Right lobe of liver (tissue), 4 donors: ENCODE measurements around the gene FILIP1.

Experiments used
- POLR2A ChIP-seq: fragments of 450-650 bp; IDR thresholded peaks from one replicate; pipeline ENCODE4 v1.6.1; 2017; ENCODE audit warnings: antibody characterized with exemption, mild to moderate bottlenecking
- TF ChIP-seq, protein P1 (sequence below), 4 donors: fragments of 200-600 bp in 3 of 4; fragments of 450-650 bp in 1 of 4; IDR thresholded peaks; one replicate each; pipeline versions ENCODE4 v1.5.1 to v1.8.0; 2016 to 2022; ENCODE audit warnings: antibody characterized with exemption in 4 of 4, mild to moderate bottlenecking in 2 of 4
- donor health status: DM: no; HTN: no; CAD: no.
- donor health status: DM: no; HTN: no; CAD: no.
- donor health status: DM: no; HTN: yes; CAD: no.

DNA sequence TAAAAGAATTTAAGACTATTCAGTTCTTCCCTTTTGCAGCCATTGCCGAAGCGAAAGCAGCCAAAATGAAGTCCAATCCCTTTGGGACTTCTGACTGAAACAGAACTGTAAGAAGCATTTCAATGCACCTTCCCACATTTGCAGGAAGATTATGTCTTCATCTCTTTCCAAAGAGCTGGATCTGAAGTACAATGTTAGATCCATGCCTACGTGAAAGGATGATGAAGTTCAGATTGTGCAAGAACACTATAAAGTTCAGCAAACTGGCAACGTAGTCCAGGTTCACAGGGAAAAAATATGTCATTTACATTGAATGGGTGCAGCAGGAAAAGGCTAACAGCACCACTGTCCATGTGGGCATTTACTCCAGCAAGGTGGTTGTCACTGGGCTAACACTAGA lies 6.0 kb upstream of the FILIP1 start:
- TF ChIP-seq, protein P1, sequence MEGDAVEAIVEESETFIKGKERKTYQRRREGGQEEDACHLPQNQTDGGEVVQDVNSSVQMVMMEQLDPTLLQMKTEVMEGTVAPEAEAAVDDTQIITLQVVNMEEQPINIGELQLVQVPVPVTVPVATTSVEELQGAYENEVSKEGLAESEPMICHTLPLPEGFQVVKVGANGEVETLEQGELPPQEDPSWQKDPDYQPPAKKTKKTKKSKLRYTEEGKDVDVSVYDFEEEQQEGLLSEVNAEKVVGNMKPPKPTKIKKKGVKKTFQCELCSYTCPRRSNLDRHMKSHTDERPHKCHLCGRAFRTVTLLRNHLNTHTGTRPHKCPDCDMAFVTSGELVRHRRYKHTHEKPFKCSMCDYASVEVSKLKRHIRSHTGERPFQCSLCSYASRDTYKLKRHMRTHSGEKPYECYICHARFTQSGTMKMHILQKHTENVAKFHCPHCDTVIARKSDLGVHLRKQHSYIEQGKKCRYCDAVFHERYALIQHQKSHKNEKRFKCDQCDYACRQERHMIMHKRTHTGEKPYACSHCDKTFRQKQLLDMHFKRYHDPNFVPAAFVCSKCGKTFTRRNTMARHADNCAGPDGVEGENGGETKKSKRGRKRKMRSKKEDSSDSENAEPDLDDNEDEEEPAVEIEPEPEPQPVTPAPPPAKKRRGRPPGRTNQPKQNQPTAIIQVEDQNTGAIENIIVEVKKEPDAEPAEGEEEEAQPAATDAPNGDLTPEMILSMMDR (IDR thresholded peaks at IDR 0.05), result no peak
- TF ChIP-seq POLR2A, result no peak
